HG02885 (cell line): ENCODE measurements around the gene LGALS3.

Source experiments
- ATAC-seq: cut with Tn5 transposase; IDR thresholded peaks from one replicate; pipeline ENCODE4 v1.9.1; 2021; ENCODE audit warnings: mild to moderate bottlenecking; ENCODE audit not compliant: unreplicated experiment, poor library complexity

Gene LGALS3

GRCh38 chr14:55128386-55129085 lies 516 bp upstream of the LGALS3 start:
- no peak for ATAC-seq

GRCh38 chr14:55129428-55130195 lies 560 bp downstream of the LGALS3 start:
- peak; percentile 66 for ATAC-seq

- ATAC-seq: no peak
Observed at GRCh38 chr14:55130196-55130550, 1.1 kb downstream of the LGALS3 start.

- ATAC-seq: no peak
Observed at GRCh38 chr14:55131370-55132137, 2.5 kb downstream of the LGALS3 start.

- ATAC-seq: no peak
Observed at GRCh38 chr14:55133416-55133815, 4.4 kb downstream of the LGALS3 start.

- no peak for ATAC-seq
Observed at GRCh38 chr14:55136241-55136640, 7.2 kb downstream of the LGALS3 start.

GRCh38 chr14:55136885-55137786 lies 8.1 kb downstream of the LGALS3 start:
- no peak for ATAC-seq

GRCh38 chr14:55138091-55138490 lies 9.0 kb downstream of the LGALS3 start:
- ATAC-seq: no peak

GRCh38 chr14:55139141-55139540 lies 10.1 kb downstream of the LGALS3 start:
- ATAC-seq: no peak

GRCh38 chr14:55139696-55140509 lies 10.9 kb downstream of the LGALS3 start:
- ATAC-seq: no peak

GRCh38 chr14:55141825-55142224 lies 12.8 kb downstream of the LGALS3 start:
- ATAC-seq: no peak

GRCh38 chr14:55142466-55142865 lies 13.4 kb downstream of the LGALS3 start:
- ATAC-seq: no peak

- no peak for ATAC-seq
Observed at GRCh38 chr14:55146425-55146824, 17.4 kb downstream of the LGALS3 start.

- ATAC-seq: no peak
Observed at GRCh38 chr14:55151601-55152000, 22.5 kb downstream of the LGALS3 start.

- no peak for ATAC-seq
Observed at GRCh38 chr14:55152052-55152753, 23.2 kb downstream of the LGALS3 start.

- ATAC-seq: no peak
Observed at GRCh38 chr14:55153951-55154350, 24.9 kb downstream of the LGALS3 start.

GRCh38 chr14:55157080-55157479 lies 28.0 kb downstream of the LGALS3 start:
- no peak for ATAC-seq

- no peak for ATAC-seq
Observed at GRCh38 chr14:55158412-55158811, 29.4 kb downstream of the LGALS3 start.

- ATAC-seq: no peak
Observed at GRCh38 chr14:55160989-55161388, 31.9 kb downstream of the LGALS3 start.
